Mammary epithelial cell (primary cell): ENCODE results near the gene ZNF205.

Experiments used
- EZH2 ChIP-seq: IDR thresholded peaks from 2 replicates; pipeline ENCODE4 v1.6.1; 2012; ENCODE audit warnings: low read length, inconsistent platforms, borderline replicate concordance
- TF ChIP-seq, protein P1 (sequence below), 2 donors: IDR thresholded peaks in 1 of 2; conservative IDR thresholded peaks in 1 of 2; 2 replicates each; pipeline ENCODE4 v1.5.1; 2011 to 2012; ENCODE audit warnings: inconsistent platforms in 2 of 2, low read length in 2 of 2, mild to moderate bottlenecking in 2 of 2, control low read depth in 1 of 2, low read depth in 1 of 2; ENCODE audit not compliant: insufficient read depth in 1 of 2; ENCODE audit errors: extremely low read depth in 1 of 2

- TF ChIP-seq, protein P1, sequence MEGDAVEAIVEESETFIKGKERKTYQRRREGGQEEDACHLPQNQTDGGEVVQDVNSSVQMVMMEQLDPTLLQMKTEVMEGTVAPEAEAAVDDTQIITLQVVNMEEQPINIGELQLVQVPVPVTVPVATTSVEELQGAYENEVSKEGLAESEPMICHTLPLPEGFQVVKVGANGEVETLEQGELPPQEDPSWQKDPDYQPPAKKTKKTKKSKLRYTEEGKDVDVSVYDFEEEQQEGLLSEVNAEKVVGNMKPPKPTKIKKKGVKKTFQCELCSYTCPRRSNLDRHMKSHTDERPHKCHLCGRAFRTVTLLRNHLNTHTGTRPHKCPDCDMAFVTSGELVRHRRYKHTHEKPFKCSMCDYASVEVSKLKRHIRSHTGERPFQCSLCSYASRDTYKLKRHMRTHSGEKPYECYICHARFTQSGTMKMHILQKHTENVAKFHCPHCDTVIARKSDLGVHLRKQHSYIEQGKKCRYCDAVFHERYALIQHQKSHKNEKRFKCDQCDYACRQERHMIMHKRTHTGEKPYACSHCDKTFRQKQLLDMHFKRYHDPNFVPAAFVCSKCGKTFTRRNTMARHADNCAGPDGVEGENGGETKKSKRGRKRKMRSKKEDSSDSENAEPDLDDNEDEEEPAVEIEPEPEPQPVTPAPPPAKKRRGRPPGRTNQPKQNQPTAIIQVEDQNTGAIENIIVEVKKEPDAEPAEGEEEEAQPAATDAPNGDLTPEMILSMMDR (conservative IDR thresholded peaks at IDR 0.05 in 1 of 2, IDR thresholded peaks at IDR 0.05 in 1 of 2; ENCODE audit: extremely low read depth in 1 of 2, insufficient read depth in 1 of 2, low read depth in 1 of 2, low read length in 2 of 2): no peak
- TF ChIP-seq EZH2: no peak
Observed at GRCh38 chr16:3147757-3148104, 35.3 kb downstream of the ZNF205 start.
